Stomach smooth muscle (tissue), 2 donors: ENCODE measurements around the gene KCNK3.

ENCODE experiments used
- H3K27ac ChIP-seq: one replicate; pipeline ENCODE4 v1.7.0; 2013; ENCODE audit warnings: mild to moderate bottlenecking, low read length, inconsistent platforms
- H3K27me3 ChIP-seq, 2 donors: one replicate each; pipeline ENCODE4 v1.7.0; 2013; ENCODE audit warnings: low read length in 2 of 2; ENCODE audit not compliant: insufficient read depth in 2 of 2, control insufficient read depth in 1 of 2
- H3K36me3 ChIP-seq, 2 donors: one replicate each; pipeline ENCODE4 v1.7.0; 2013; ENCODE audit warnings: low read length in 2 of 2; ENCODE audit not compliant: control insufficient read depth in 2 of 2, insufficient read depth in 2 of 2
- H3K4me1 ChIP-seq: one replicate; pipeline ENCODE4 v1.7.0; 2013; ENCODE audit warnings: low read length; ENCODE audit not compliant: control insufficient read depth, insufficient read depth
- H3K4me3 ChIP-seq, 2 donors: one replicate each; pipeline ENCODE4 v1.7.0; 2013; ENCODE audit warnings: low read length in 2 of 2
- H3K9ac ChIP-seq, 2 donors: one replicate each; pipeline ENCODE4 v1.7.0; 2013; ENCODE audit warnings: low read length in 2 of 2, mild to moderate bottlenecking in 1 of 2
- H3K9me3 ChIP-seq, 2 donors: one replicate each; pipeline ENCODE4 v1.7.0; 2013; ENCODE audit warnings: low read length in 2 of 2; ENCODE audit not compliant: control insufficient read depth in 2 of 2
- donor health status: healthy.
- donor health status: Pancreatic carcinoma.

Gene KCNK3

GRCh38 chr2:26666671-26667070, 25.9 kb upstream of the KCNK3 start:
- H3K9ac ChIP-seq = no peak overlapping the region
- H3K27ac ChIP-seq = no peak overlapping the region
- no peaks in the 10 kb centered on the region for H3K4me1 ChIP-seq
- no peaks in the 10 kb centered on the region for H3K36me3 ChIP-seq
- no peak overlapping the region for H3K4me3 ChIP-seq
- H3K9me3 ChIP-seq = peaks cover 0 to 4% of the 10 kb centered on the region in 2 donors
- H3K27me3 ChIP-seq = peaks cover 2% of the 10 kb centered on the region in 2 donors

DNA sequence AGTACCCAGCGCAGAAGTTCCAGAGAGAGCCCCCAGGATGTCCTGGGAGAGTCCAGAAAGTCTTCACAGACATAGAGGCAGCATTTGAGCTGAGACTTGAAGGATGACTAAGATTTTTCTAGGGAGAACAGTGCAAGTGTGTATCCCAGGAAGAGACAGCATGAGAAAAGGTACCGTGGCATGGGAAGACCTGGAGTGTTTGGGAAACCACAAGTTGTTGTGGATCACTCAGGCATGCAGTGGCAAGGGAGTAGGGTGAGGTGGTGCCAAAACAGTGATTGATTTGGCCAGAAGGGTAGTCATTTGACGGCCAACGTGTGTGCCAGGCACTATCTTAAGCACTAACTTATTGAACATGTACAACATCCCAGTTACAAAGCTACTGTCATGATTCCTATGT, 24.5 kb upstream of the KCNK3 start:
- Histone ChIP-seq H3K4me1 (no peaks in the 10 kb centered on the region), H3K27me3 (peaks cover 2% of the 10 kb centered on the region in 2 donors), H3K9me3 (peaks cover 0 to 4% of the 10 kb centered on the region in 2 donors), H3K9ac (no peak overlapping the region), H3K27ac (no peak overlapping the region), H3K36me3 (no peaks in the 10 kb centered on the region), H3K4me3 (no peak overlapping the region)

- Histone ChIP-seq H3K4me1 (no peaks in the 10 kb centered on the region), H3K27me3 (peaks cover 2 to 4% of the 10 kb centered on the region in 2 donors), H3K9me3 (peaks cover 0 to 4% of the 10 kb centered on the region in 2 donors), H3K27ac (no peak overlapping the region), H3K36me3 (no peaks in the 10 kb centered on the region), H3K4me3 (no peak overlapping the region), H3K9ac (no peak overlapping the region)
Observed at GRCh38 chr2:26668856-26669750, 23.4 kb upstream of the KCNK3 start.

DNA sequence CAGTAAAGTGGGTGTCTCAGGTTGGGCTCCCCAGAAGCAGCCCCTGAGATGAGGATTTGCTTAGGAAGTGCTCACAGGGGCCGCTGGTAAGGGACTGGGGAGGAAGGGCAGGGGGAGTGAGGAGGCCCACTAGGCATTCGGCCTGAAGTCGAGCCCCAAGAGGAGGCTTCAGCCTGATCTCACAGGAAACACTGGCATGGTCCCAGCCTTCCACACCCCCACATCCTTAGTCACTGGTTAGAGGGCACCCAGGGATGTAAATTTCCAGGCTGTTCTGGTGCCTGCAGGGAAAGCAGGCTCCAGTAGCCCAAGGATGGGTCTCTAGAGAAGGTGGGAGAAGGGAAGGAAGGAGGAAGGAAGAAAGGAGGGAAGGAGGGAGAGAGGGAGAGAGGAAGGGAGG, 22.4 kb upstream of the KCNK3 start:
- Histone ChIP-seq H3K4me1 (no peaks in the 10 kb centered on the region), H3K27ac (no peak overlapping the region), H3K9ac (no peak overlapping the region), H3K36me3 (no peaks in the 10 kb centered on the region), H3K9me3 (peaks cover 0 to 4% of the 10 kb centered on the region in 2 donors), H3K27me3 (peaks cover 2 to 4% of the 10 kb centered on the region in 2 donors), H3K4me3 (no peak overlapping the region)

DNA sequence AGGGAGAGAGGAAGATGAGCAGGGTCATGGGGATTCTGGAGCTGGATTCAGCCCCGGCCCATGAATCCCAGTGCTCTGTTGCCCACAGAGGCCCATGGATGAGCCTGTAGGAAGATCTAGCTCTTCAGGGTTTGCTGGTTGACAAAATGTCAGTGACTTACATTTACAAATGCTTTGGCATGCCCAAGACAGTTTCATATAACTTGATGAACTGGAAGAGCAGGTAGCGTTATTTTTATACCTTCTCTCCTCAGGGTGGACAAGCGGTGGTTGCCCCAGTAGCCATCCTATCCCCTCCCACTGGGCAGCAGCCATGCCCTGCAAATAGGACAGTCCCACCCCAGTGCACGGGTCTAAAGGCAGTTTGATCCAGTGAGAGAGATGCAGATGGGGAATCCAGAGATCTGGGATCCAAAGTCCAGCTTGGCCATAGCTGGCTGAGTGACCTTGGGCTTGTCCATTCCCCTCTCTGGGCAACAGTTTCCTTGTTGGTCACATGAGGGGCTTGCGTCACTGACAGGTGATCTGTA, 21.5 kb upstream of the KCNK3 start:
- H3K36me3 ChIP-seq = no peaks in the 10 kb centered on the region
- no peak overlapping the region for H3K9ac ChIP-seq
- no peaks in the 10 kb centered on the region for H3K9me3 ChIP-seq
- no peak overlapping the region for H3K27ac ChIP-seq
- peaks cover 2 to 4% of the 10 kb centered on the region in 2 donors for H3K27me3 ChIP-seq
- H3K4me1 ChIP-seq = peaks cover 4% of the 10 kb centered on the region
- H3K4me3 ChIP-seq = no peak overlapping the region

DNA sequence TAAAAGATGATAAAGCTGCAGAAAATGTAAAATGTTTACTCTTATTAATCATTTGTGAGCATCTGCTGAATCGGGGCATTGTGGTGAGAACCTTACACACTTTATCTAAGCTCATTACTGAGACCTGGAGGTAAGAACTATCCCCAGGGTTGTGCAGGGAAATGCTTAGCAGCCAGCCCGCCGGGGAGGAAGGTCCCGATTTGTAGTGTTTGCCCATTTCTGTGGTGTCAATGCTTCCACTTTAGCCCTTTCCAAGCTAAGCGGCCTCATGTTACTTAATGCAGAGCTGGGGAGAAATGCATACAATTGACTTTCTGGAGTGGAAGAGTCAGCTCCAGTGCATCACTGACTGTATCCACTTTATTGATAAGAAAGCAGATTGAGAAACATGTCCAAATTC, 20.8 kb upstream of the KCNK3 start:
- Histone ChIP-seq H3K27me3 (peaks cover 2 to 4% of the 10 kb centered on the region in 2 donors), H3K9ac (no peak overlapping the region)

DNA sequence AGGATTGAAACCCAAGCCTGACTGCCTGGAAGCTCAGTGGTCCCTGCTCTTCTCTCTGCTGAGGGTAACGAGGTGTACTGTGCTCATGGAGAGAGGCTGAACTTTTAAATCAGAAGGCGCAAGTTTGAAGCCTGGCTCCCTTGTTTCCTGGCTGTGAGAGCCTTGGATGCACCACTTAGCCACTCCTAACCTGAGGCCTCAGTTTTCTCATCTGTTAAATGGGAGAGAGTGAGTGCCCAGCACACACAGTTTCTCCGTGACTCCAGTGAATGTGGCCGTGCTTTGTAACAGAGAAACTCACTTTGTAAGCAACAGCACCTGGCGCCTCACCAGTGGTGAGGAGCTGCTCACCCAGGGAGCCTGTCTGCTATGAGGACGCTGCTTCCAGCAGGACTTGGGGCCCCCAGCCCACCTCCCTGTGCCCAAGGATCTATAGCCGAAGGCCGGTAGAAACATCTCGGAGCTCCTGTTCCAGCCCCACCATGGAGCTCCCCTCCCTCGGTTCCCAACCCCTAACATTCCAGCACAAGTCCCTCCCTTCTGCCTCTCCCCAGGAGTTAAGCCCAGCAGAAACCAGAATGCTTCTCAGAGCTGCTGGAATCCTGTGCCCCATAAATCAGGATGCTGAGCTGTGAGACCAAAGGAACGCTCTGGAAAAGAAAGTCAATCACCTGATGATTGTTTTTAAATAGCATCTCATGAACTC, 20.3 kb upstream of the KCNK3 start:
- Histone ChIP-seq H3K27ac (no peak overlapping the region), H3K27me3 (peaks cover 2 to 4% of the 10 kb centered on the region in 2 donors), H3K36me3 (no peaks in the 10 kb centered on the region), H3K4me1 (peaks cover 4% of the 10 kb centered on the region), H3K4me3 (no peak overlapping the region), H3K9ac (no peak overlapping the region), H3K9me3 (no peaks in the 10 kb centered on the region)

More for the DNA sequence above, 20.8 kb upstream of the KCNK3 start:
- Histone ChIP-seq H3K36me3 (no peaks in the 10 kb centered on the region), H3K27ac (no peak overlapping the region), H3K4me1 (peaks cover 4% of the 10 kb centered on the region), H3K4me3 (no peak overlapping the region), H3K9me3 (no peaks in the 10 kb centered on the region)

DNA sequence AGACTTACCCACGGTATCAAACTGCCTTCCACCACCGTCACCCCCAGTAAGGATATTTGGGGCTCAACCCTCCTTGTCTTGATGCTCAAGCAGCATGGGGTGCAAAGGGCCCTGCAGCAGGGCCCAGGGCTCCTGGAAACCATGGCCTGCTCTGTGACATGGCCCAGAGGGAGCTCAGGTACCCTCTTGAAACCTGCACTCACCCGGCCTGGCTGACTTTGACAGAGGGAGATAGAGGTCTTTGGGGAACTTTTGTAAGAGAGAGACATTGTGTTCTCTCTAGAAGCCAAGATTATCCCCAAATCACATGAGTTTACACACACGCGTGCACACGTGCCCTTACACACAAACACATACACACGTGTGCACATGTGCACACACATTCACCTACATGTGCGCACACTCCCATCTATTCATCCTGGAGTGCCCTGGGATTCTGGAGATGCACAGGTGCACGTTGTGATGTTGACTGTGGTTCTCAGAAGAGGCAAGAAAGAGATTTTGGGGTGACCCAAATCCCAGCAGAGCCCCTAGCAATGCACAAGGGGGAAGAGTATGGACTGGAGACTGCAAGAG, 19.6 kb upstream of the KCNK3 start:
- no peak overlapping the region for H3K9ac ChIP-seq
- H3K36me3 ChIP-seq = no peaks in the 10 kb centered on the region
- peaks cover 0 to 4% of the 10 kb centered on the region in 2 donors for H3K9me3 ChIP-seq
- H3K4me1 ChIP-seq = peaks cover 4% of the 10 kb centered on the region
- peaks cover 2 to 4% of the 10 kb centered on the region in 2 donors for H3K27me3 ChIP-seq
- H3K4me3 ChIP-seq = no peak overlapping the region
- no peak overlapping the region for H3K27ac ChIP-seq

- no peak overlapping the region for H3K27ac ChIP-seq
- H3K9ac ChIP-seq = no peak overlapping the region
- H3K4me1 ChIP-seq = peaks cover 4% of the 10 kb centered on the region
- H3K27me3 ChIP-seq = peaks cover 2% of the 10 kb centered on the region in 2 donors
- H3K4me3 ChIP-seq = no peak overlapping the region
- no peaks in the 10 kb centered on the region for H3K36me3 ChIP-seq
- peaks cover 0 to 4% of the 10 kb centered on the region in 2 donors for H3K9me3 ChIP-seq
Observed at GRCh38 chr2:26674002-26674751, 18.3 kb upstream of the KCNK3 start.

GRCh38 chr2:26674771-26675170, 17.8 kb upstream of the KCNK3 start:
- Histone ChIP-seq H3K9me3 (peaks cover 0 to 4% of the 10 kb centered on the region in 2 donors), H3K9ac (no peak overlapping the region), H3K4me3 (no peak overlapping the region), H3K4me1 (peaks cover 4% of the 10 kb centered on the region), H3K27me3 (peaks cover 2% of the 10 kb centered on the region in 2 donors), H3K36me3 (no peaks in the 10 kb centered on the region), H3K27ac (no peak overlapping the region)
